Lower lobe of right lung (tissue), 2 donors: ENCODE measurements around the gene CELSR1. TPM values are rescaled to one million over a fixed set of nuclear protein-coding genes. Genes with fewer than 3 reads are reported as not detected.

ENCODE experiments used
- ATAC-seq, 2 donors: fragments of 200-7000 bp; cut with Tn5 transposase; one replicate each; pipeline ENCODE4 v1.9.1; 2020 to 2022; ENCODE audit warnings: mild to moderate bottlenecking in 2 of 2, moderate library complexity in 2 of 2
- DNase-seq: peaks from one replicate; pipeline ENCODE4 v3.0.0-alpha.2; 2020
- H3K27ac ChIP-seq: fragments of 200-600 bp; one replicate; pipeline ENCODE4 v1.8.0; 2022
- H3K27me3 ChIP-seq: fragments of 200-600 bp; one replicate; pipeline ENCODE4 v1.8.0; 2022; ENCODE audit warnings: low read depth
- H3K36me3 ChIP-seq: fragments of 200-600 bp; one replicate; pipeline ENCODE4 v1.8.0; 2022; ENCODE audit warnings: mild to moderate bottlenecking
- H3K4me1 ChIP-seq: fragments of 200-600 bp; one replicate; pipeline ENCODE4 v1.8.0; 2022
- H3K4me3 ChIP-seq: fragments of 200-600 bp; one replicate; pipeline ENCODE4 v1.8.0; 2022; ENCODE audit warnings: mild to moderate bottlenecking
- H3K9me3 ChIP-seq: fragments of 200-600 bp; one replicate; pipeline ENCODE4 v1.8.0; 2022
- CTCF ChIP-seq: fragments of 200-600 bp; IDR thresholded peaks from one replicate; pipeline ENCODE4 v1.8.0; 2022; ENCODE audit warnings: antibody characterized with exemption, mild to moderate bottlenecking
- intact Hi-C: fragments of 100-400 bp; cut with DNase I; formaldehyde crosslinking; loops from one replicate; pipeline ENCODE4 v1.11.0; 2022
- total RNA-seq: library from RNA; stranded (reverse); fragmentation: NEBNext Ultra II Directional; extraction: Animal tissue kit (Norgen Biotek cat#: 25700); gene quantifications from one replicate; pipeline ENCODE4 v1.2.1, GENCODE V29; 2021
- donor health status: DM: no; HTN: yes; CAD: no; lungs with severe emphysema.

The CELSR1 gene
- total RNA-seq, 1 donor from 2014 or later, result 51.8 TPM

- no peaks in the 10 kb centered on the region for H3K9me3 ChIP-seq
- intact Hi-C loops, result no loop called here
- peak overlapping the region; percentile 43 for H3K4me3 ChIP-seq
Observed at GRCh38 chr22:46532416-46532815, 5.0 kb downstream of the CELSR1 start.

GRCh38 chr22:46531581-46532175 lies 5.7 kb downstream of the CELSR1 start:
- no peaks in the 10 kb centered on the region for H3K36me3 ChIP-seq
- no peak overlapping the region for H3K27ac ChIP-seq
- peaks cover 21% of the 10 kb centered on the region for H3K4me1 ChIP-seq
- H3K4me3 ChIP-seq, result peak overlapping the region; percentile 43
- no peaks in the 10 kb centered on the region for H3K9me3 ChIP-seq
- peaks cover 5% of the 10 kb centered on the region for H3K27me3 ChIP-seq
- ATAC-seq (no peak), DNase-seq (no peak)
- TF ChIP-seq CTCF, result no peak
- intact Hi-C loops, result no loop called here

More at GRCh38 chr22:46532416-46532815, 5.0 kb downstream of the CELSR1 start:
- Histone ChIP-seq H3K27me3 (peaks cover 5% of the 10 kb centered on the region), H3K36me3 (no peaks in the 10 kb centered on the region), H3K4me1 (peaks cover 14% of the 10 kb centered on the region), H3K27ac (no peak overlapping the region)
- TF ChIP-seq CTCF, result no peak
- no peak for ATAC-seq
- no peak for DNase-seq

- ATAC-seq, result peak; percentile 89 to 90
- DNase-seq, result no peak
- H3K27me3 ChIP-seq, result peaks cover 5% of the 10 kb centered on the region
- H3K27ac ChIP-seq, result no peak overlapping the region
- intact Hi-C loops, result no loop called here
- H3K9me3 ChIP-seq, result no peaks in the 10 kb centered on the region
- TF ChIP-seq CTCF, result no peak
- H3K4me3 ChIP-seq, result no peak overlapping the region
- H3K4me1 ChIP-seq, result peaks cover 34% of the 10 kb centered on the region
- no peaks in the 10 kb centered on the region for H3K36me3 ChIP-seq
Observed at GRCh38 chr22:46528121-46528610, 9.3 kb downstream of the CELSR1 start.

- H3K4me3 ChIP-seq, result no peak overlapping the region
- no peaks in the 10 kb centered on the region for H3K36me3 ChIP-seq
- H3K27ac ChIP-seq, result no peak overlapping the region
- ATAC-seq (no peak), DNase-seq (no peak)
- TF ChIP-seq CTCF, result no peak
- intact Hi-C loops, result no loop called here
- peaks cover 5% of the 10 kb centered on the region for H3K27me3 ChIP-seq
- H3K4me1 ChIP-seq, result peaks cover 33% of the 10 kb centered on the region
- H3K9me3 ChIP-seq, result no peaks in the 10 kb centered on the region
Observed at GRCh38 chr22:46526244-46526839, 11.1 kb downstream of the CELSR1 start.

- H3K4me3 ChIP-seq, result no peak overlapping the region
- no peaks in the 10 kb centered on the region for H3K9me3 ChIP-seq
- H3K27me3 ChIP-seq, result peaks cover 5% of the 10 kb centered on the region
- peaks cover 25% of the 10 kb centered on the region for H3K4me1 ChIP-seq
- intact Hi-C loops, result no loop called here
- DNase-seq, result peak; percentile 70
- H3K27ac ChIP-seq, result no peak overlapping the region
- no peak for TF ChIP-seq CTCF
- ATAC-seq, result peak; percentile 43 to 55
- no peaks in the 10 kb centered on the region for H3K36me3 ChIP-seq
Observed at GRCh38 chr22:46525389-46526243, 11.8 kb downstream of the CELSR1 start.
